Duodenal mucosa (tissue), 2 donors: Measurements from ENCODE around the gene EFNA5.
"Not testable (repeated sequence)": the region's sequence is repeated elsewhere in the genome, so short reads cannot be mapped to it uniquely, and the experiment has no call there.

ENCODE experiments used
- H3K27ac ChIP-seq: one replicate; pipeline ENCODE4 v1.7.0; 2013; ENCODE audit warnings: low read depth, low read length
- H3K27me3 ChIP-seq, 2 donors: one replicate each; pipeline ENCODE4 v1.7.0; 2013; ENCODE audit warnings: low read length in 2 of 2, control low read depth in 1 of 2; ENCODE audit not compliant: insufficient read depth in 2 of 2, control insufficient read depth in 1 of 2
- H3K36me3 ChIP-seq, 2 donors: one replicate each; pipeline ENCODE4 v1.7.0; 2013; ENCODE audit warnings: low read length in 2 of 2, control low read depth in 1 of 2; ENCODE audit not compliant: insufficient read depth in 2 of 2, control insufficient read depth in 1 of 2
- H3K4me1 ChIP-seq, 2 donors: one replicate each; pipeline ENCODE4 v1.7.0; 2013; ENCODE audit warnings: low read length in 2 of 2, control low read depth in 1 of 2; ENCODE audit not compliant: insufficient read depth in 2 of 2, control insufficient read depth in 1 of 2
- H3K4me3 ChIP-seq, 2 donors: one replicate each; pipeline ENCODE4 v1.7.0; 2013; ENCODE audit warnings: low read length in 2 of 2, low read depth in 1 of 2
- H3K9ac ChIP-seq, 2 donors: one replicate each; pipeline ENCODE4 v1.7.0; 2013; ENCODE audit warnings: low read length in 2 of 2, low read depth in 1 of 2
- H3K9me3 ChIP-seq, 2 donors: one replicate each; pipeline ENCODE4 v1.7.0; 2013; ENCODE audit warnings: low read length in 2 of 2, control low read depth in 1 of 2; ENCODE audit not compliant: control insufficient read depth in 1 of 2

The EFNA5 gene

GRCh38 chr5:107501965-107502675 is 168.6 kb downstream of the EFNA5 start:
- no peaks in the 10 kb centered on the region for H3K36me3 ChIP-seq
- no peaks in the 10 kb centered on the region for H3K9me3 ChIP-seq
- no peak overlapping the region for H3K4me3 ChIP-seq
- no peaks in the 10 kb centered on the region for H3K27me3 ChIP-seq
- no peak overlapping the region for H3K27ac ChIP-seq
- H3K9ac ChIP-seq = no peak overlapping the region
- peaks cover 8 to 25% of the 10 kb centered on the region in 2 donors for H3K4me1 ChIP-seq

- no peaks in the 10 kb centered on the region for H3K27me3 ChIP-seq
- no peak overlapping the region for H3K9ac ChIP-seq
- no peak overlapping the region for H3K4me3 ChIP-seq
- no peaks in the 10 kb centered on the region for H3K9me3 ChIP-seq
- no peaks in the 10 kb centered on the region for H3K36me3 ChIP-seq
- peaks cover 3 to 18% of the 10 kb centered on the region in 2 donors for H3K4me1 ChIP-seq
- H3K27ac ChIP-seq = no peak overlapping the region
Measured at GRCh38 chr5:107500840-107501239, 169.9 kb downstream of the EFNA5 start.

- no peaks in the 10 kb centered on the region for H3K36me3 ChIP-seq
- no peaks in the 10 kb centered on the region for H3K27me3 ChIP-seq
- H3K9ac ChIP-seq = no peak overlapping the region
- H3K4me1 ChIP-seq = peaks cover 3 to 13% of the 10 kb centered on the region in 2 donors
- no peak overlapping the region for H3K4me3 ChIP-seq
- H3K27ac ChIP-seq = no peak overlapping the region
- H3K9me3 ChIP-seq = no peaks in the 10 kb centered on the region
Measured at GRCh38 chr5:107500347-107500746, 170.4 kb downstream of the EFNA5 start.

GRCh38 chr5:107499776-107500175 is 171.0 kb downstream of the EFNA5 start:
- Histone ChIP-seq H3K4me3 (no peak overlapping the region), H3K36me3 (no peaks in the 10 kb centered on the region), H3K27me3 (no peaks in the 10 kb centered on the region), H3K27ac (no peak overlapping the region), H3K9ac (no peak overlapping the region), H3K9me3 (no peaks in the 10 kb centered on the region), H3K4me1 (peaks cover 3 to 12% of the 10 kb centered on the region in 2 donors)

- Histone ChIP-seq H3K9ac (no peak overlapping the region), H3K36me3 (no peaks in the 10 kb centered on the region), H3K4me1 (peaks cover 3 to 12% of the 10 kb centered on the region in 2 donors), H3K4me3 (no peak overlapping the region), H3K27ac (no peak overlapping the region), H3K27me3 (no peaks in the 10 kb centered on the region), H3K9me3 (no peaks in the 10 kb centered on the region)
Measured at GRCh38 chr5:107499237-107499636, 171.5 kb downstream of the EFNA5 start.

GRCh38 chr5:107496466-107496865 is 174.3 kb downstream of the EFNA5 start:
- H3K4me1 ChIP-seq = peaks cover 6 to 16% of the 10 kb centered on the region in 2 donors
- H3K9ac ChIP-seq = no peak overlapping the region
- no peaks in the 10 kb centered on the region for H3K36me3 ChIP-seq
- H3K9me3 ChIP-seq = no peaks in the 10 kb centered on the region
- no peaks in the 10 kb centered on the region for H3K27me3 ChIP-seq
- H3K27ac ChIP-seq = no peak overlapping the region
- H3K4me3 ChIP-seq = no peak overlapping the region

GRCh38 chr5:107494129-107494528 is 176.6 kb downstream of the EFNA5 start:
- not testable (repeated sequence) for H3K27ac ChIP-seq, H3K27me3 ChIP-seq, H3K4me3 ChIP-seq, H3K4me1 ChIP-seq, H3K9ac ChIP-seq, H3K36me3 ChIP-seq, H3K9me3 ChIP-seq

GRCh38 chr5:107487056-107487542 is 183.6 kb downstream of the EFNA5 start:
- Histone ChIP-seq H3K9me3 (no peaks in the 10 kb centered on the region), H3K9ac (no peak overlapping the region), H3K4me3 (no peak overlapping the region), H3K27ac (no peak overlapping the region), H3K4me1 (peaks cover 0 to 11% of the 10 kb centered on the region in 2 donors), H3K36me3 (no peaks in the 10 kb centered on the region), H3K27me3 (no peaks in the 10 kb centered on the region)

GRCh38 chr5:107486489-107486888 is 184.2 kb downstream of the EFNA5 start:
- no peak overlapping the region for H3K9ac ChIP-seq
- H3K27me3 ChIP-seq = no peaks in the 10 kb centered on the region
- no peak overlapping the region for H3K27ac ChIP-seq
- no peaks in the 10 kb centered on the region for H3K36me3 ChIP-seq
- H3K4me1 ChIP-seq = peaks cover 0 to 11% of the 10 kb centered on the region in 2 donors
- no peaks in the 10 kb centered on the region for H3K9me3 ChIP-seq
- H3K4me3 ChIP-seq = no peak overlapping the region

- H3K4me1 ChIP-seq = peaks cover 0 to 11% of the 10 kb centered on the region in 2 donors
- H3K27ac ChIP-seq = no peak overlapping the region
- no peak overlapping the region for H3K9ac ChIP-seq
- no peak overlapping the region for H3K4me3 ChIP-seq
- H3K27me3 ChIP-seq = no peaks in the 10 kb centered on the region
- no peaks in the 10 kb centered on the region for H3K36me3 ChIP-seq
- H3K9me3 ChIP-seq = no peaks in the 10 kb centered on the region
Measured at GRCh38 chr5:107485184-107485583, 185.6 kb downstream of the EFNA5 start.
